HG02970 (cell line): ENCODE data around the gene PRKCB.

ENCODE experiments used
- ATAC-seq: cut with Tn5 transposase; IDR thresholded peaks from one replicate; pipeline ENCODE4 v1.9.1; 2021; ENCODE audit warnings: mild to moderate bottlenecking, moderate library complexity, moderate number of reproducible peaks; ENCODE audit not compliant: unreplicated experiment, low FRiP score

PRKCB gene

GRCh38 chr16:24116046-24116776 is 280.4 kb downstream of the PRKCB start:
- no peak for ATAC-seq

- ATAC-seq: no peak
Measured at GRCh38 chr16:24116989-24117388, 281.2 kb downstream of the PRKCB start.

GRCh38 chr16:24117680-24118079 is 281.9 kb downstream of the PRKCB start:
- ATAC-seq: no peak

- no peak for ATAC-seq
Measured at GRCh38 chr16:24118126-24118821, 282.5 kb downstream of the PRKCB start.

GRCh38 chr16:24119807-24120206 is 284.0 kb downstream of the PRKCB start:
- ATAC-seq: no peak

- ATAC-seq: no peak
Measured at GRCh38 chr16:24123275-24123674, 287.5 kb downstream of the PRKCB start.

GRCh38 chr16:24124291-24124690 is 288.5 kb downstream of the PRKCB start:
- no peak for ATAC-seq

GRCh38 chr16:24125214-24125613 is 289.4 kb downstream of the PRKCB start:
- no peak for ATAC-seq

- ATAC-seq: no peak
Measured at GRCh38 chr16:24129412-24129918, 293.7 kb downstream of the PRKCB start.

- ATAC-seq: no peak
Measured at GRCh38 chr16:24130494-24131085, 294.8 kb downstream of the PRKCB start.

- ATAC-seq: no peak
Measured at GRCh38 chr16:24131294-24131693, 295.5 kb downstream of the PRKCB start.

- ATAC-seq: no peak
Measured at GRCh38 chr16:24132048-24132796, 296.4 kb downstream of the PRKCB start.

- ATAC-seq: no peak
Measured at GRCh38 chr16:24132797-24133155, 297.0 kb downstream of the PRKCB start.

- ATAC-seq: no peak
Measured at GRCh38 chr16:24135624-24136565, 300.1 kb downstream of the PRKCB start.

- ATAC-seq: no peak
Measured at GRCh38 chr16:24138024-24138423, 302.2 kb downstream of the PRKCB start.

GRCh38 chr16:24138575-24138974 is 302.8 kb downstream of the PRKCB start:
- no peak for ATAC-seq

- no peak for ATAC-seq
Measured at GRCh38 chr16:24139282-24139681, 303.5 kb downstream of the PRKCB start.

GRCh38 chr16:24140730-24141129 is 304.9 kb downstream of the PRKCB start:
- no peak for ATAC-seq

- no peak for ATAC-seq
Measured at GRCh38 chr16:24141466-24141865, 305.7 kb downstream of the PRKCB start.

GRCh38 chr16:24141917-24142316 is 306.1 kb downstream of the PRKCB start:
- ATAC-seq: no peak
